CD4-positive, alpha-beta memory T cell (primary cell): ENCODE measurements around the gene CSPG4. TPM values are rescaled to one million over a fixed set of nuclear protein-coding genes. Genes with fewer than 3 reads are reported as not detected.
A peak's percentile ranks its signal among the peaks of the same experiment; 100 is the strongest.

ENCODE experiments used
- CTCF ChIA-PET: fragments of 350-600 bp; sonication (Branson Sonifier 250); formaldehyde crosslinking; loops from one replicate; lab custom pipeline; 2021; ENCODE audit warnings: inconsistent platforms; ENCODE audit not compliant: partially characterized antibody; lab: Charles Lee
- POLR2A ChIA-PET: fragments of 350-600 bp; sonication (Branson Sonifier 250); formaldehyde crosslinking; loops from one replicate; lab custom pipeline; 2021; ENCODE audit not compliant: partially characterized antibody; lab: Charles Lee
- DNase-seq, 5 donors: peaks; one replicate each; pipeline versions ENCODE4 v3.0.0 to v3.0.0-alpha.2; 2020 to 2022; ENCODE audit warnings: mixed read lengths in 1 of 5
- H3K27ac ChIP-seq: one replicate; pipeline ENCODE4 v1.7.0; 2013; ENCODE audit warnings: low read depth, low read length
- H3K27me3 ChIP-seq: 2 replicates; pipeline ENCODE4 v1.7.0; 2013; ENCODE audit warnings: mild to moderate bottlenecking, low read length, moderate library complexity; ENCODE audit not compliant: insufficient read depth
- H3K36me3 ChIP-seq: 2 replicates; pipeline ENCODE4 v1.7.0; 2013; ENCODE audit warnings: mild to moderate bottlenecking, low read length, moderate library complexity; ENCODE audit not compliant: insufficient read depth
- H3K4me1 ChIP-seq: 2 replicates; pipeline ENCODE4 v1.7.0; 2013; ENCODE audit warnings: mild to moderate bottlenecking, low read length, moderate library complexity; ENCODE audit not compliant: insufficient read depth
- H3K4me3 ChIP-seq, 2 donors: one replicate each; pipeline ENCODE4 v1.7.0; 2013; ENCODE audit warnings: low read length in 2 of 2, mild to moderate bottlenecking in 1 of 2
- H3K9me3 ChIP-seq, 2 donors: one replicate each; pipeline ENCODE4 v1.7.0; 2013; ENCODE audit warnings: low read length in 2 of 2, control low read depth in 1 of 2; ENCODE audit not compliant: control insufficient read depth in 1 of 2
- H3K27ac Mint-ChIP-seq, 7 donors: one replicate each; pipeline ENCODE4 v1.8.0; 2020 to 2021; ENCODE audit warnings: mixed read lengths in 7 of 7, mild to moderate bottlenecking in 6 of 7, inconsistent platforms in 3 of 7, moderate library complexity in 3 of 7
- H3K27me3 Mint-ChIP-seq, 2 donors: one replicate each; pipeline ENCODE4 v1.8.0; 2020 to 2021; ENCODE audit warnings: mixed read lengths in 2 of 2
- H3K36me3 Mint-ChIP-seq, 2 donors: one replicate each; pipeline ENCODE4 v1.8.0; 2020 to 2021; ENCODE audit warnings: mixed read lengths in 2 of 2, inconsistent platforms in 1 of 2, mild to moderate bottlenecking in 1 of 2
- H3K4me1 Mint-ChIP-seq, 4 donors: one replicate each; pipeline ENCODE4 v1.8.0; 2020 to 2021; ENCODE audit warnings: mixed read lengths in 4 of 4, mild to moderate bottlenecking in 1 of 4
- H3K4me3 Mint-ChIP-seq, 8 donors: one replicate each; pipeline ENCODE4 v1.8.0; 2020 to 2021; ENCODE audit warnings: mixed read lengths in 8 of 8, mild to moderate bottlenecking in 7 of 8, moderate library complexity in 6 of 8, inconsistent platforms in 3 of 8
- H3K9me3 Mint-ChIP-seq, 8 donors: one replicate each; pipeline ENCODE4 v1.8.0; 2020 to 2021; ENCODE audit warnings: mixed read lengths in 8 of 8, mild to moderate bottlenecking in 5 of 8, inconsistent platforms in 3 of 8, moderate library complexity in 1 of 8
- intact Hi-C: fragments of 100-400 bp; cut with micrococcal nuclease; formaldehyde crosslinking; loops from one replicate; pipeline ENCODE4 v1.15.1; 2023
- polyA plus RNA-seq, 2 donors: library from polyadenylated mRNA; unstranded; fragments of 300-500 nt; fragmentation: Illumina TruSeq; gene quantifications; one replicate each; pipeline ENCODE4 v1.2.3, GENCODE V29; 2021
- total RNA-seq, 2 experiments: library from RNA; stranded (reverse); gene quantifications; one replicate each; pipeline ENCODE4 v1.2.3, GENCODE V29; 2021

The CSPG4 gene
- total and polyA plus RNA-seq, 4 experiments from 2014 or later: not detected

GRCh38 chr15:75672646-75673425 is 39.8 kb downstream of the CSPG4 start:
- H3K27me3 Mint-ChIP-seq: no peaks in the 10 kb centered on the region

GRCh38 chr15:75671730-75672602 is 40.7 kb downstream of the CSPG4 start:
- H3K36me3 ChIP-seq: no peaks in the 10 kb centered on the region
- H3K27ac ChIP-seq: no peak overlapping the region
- intact Hi-C loops: no loop called here
- H3K27ac Mint-ChIP-seq: no peak overlapping the region
- H3K27me3 ChIP-seq: no peaks in the 10 kb centered on the region
- no peaks in the 10 kb centered on the region for H3K27me3 Mint-ChIP-seq
- CTCF ChIA-PET: interaction anchor here (0.6 kb wide), 1 partner anchor 1210 kb away, joined by 3 read pairs; no protein-coding TSS in a partner anchor
- H3K9me3 Mint-ChIP-seq: no peaks in the 10 kb centered on the region
- no peak overlapping the region for H3K4me3 Mint-ChIP-seq
- no peaks in the 10 kb centered on the region for H3K4me1 Mint-ChIP-seq
- no peak overlapping the region for H3K4me3 ChIP-seq
- no peaks in the 10 kb centered on the region for H3K36me3 Mint-ChIP-seq
- DNase-seq: no peak
- no peaks in the 10 kb centered on the region for H3K9me3 ChIP-seq
- POLR2A ChIA-PET: interaction anchor here (0.9 kb wide), 1 partner anchor 12 kb away, joined by 3 read pairs; no protein-coding TSS in a partner anchor
- H3K4me1 ChIP-seq: no peaks in the 10 kb centered on the region

More at GRCh38 chr15:75672646-75673425, 39.8 kb downstream of the CSPG4 start:
- H3K4me3 Mint-ChIP-seq: no peak overlapping the region
- Histone ChIP-seq H3K27ac (no peak overlapping the region), H3K36me3 (no peaks in the 10 kb centered on the region), H3K9me3 (no peaks in the 10 kb centered on the region), H3K27me3 (no peaks in the 10 kb centered on the region), H3K4me1 (no peaks in the 10 kb centered on the region), H3K4me3 (no peak overlapping the region)
- POLR2A ChIA-PET: no interaction called here
- H3K4me1 Mint-ChIP-seq: no peaks in the 10 kb centered on the region
- no peaks in the 10 kb centered on the region for H3K36me3 Mint-ChIP-seq
- no peak for DNase-seq
- intact Hi-C loops: no loop called here
- H3K27ac Mint-ChIP-seq: no peak overlapping the region
- CTCF ChIA-PET: interaction anchor here (0.5 kb wide), 1 partner anchor 166 kb away, joined by 3 read pairs; no protein-coding TSS in a partner anchor
- H3K9me3 Mint-ChIP-seq: no peaks in the 10 kb centered on the region

GRCh38 chr15:75669879-75670212 is 42.8 kb downstream of the CSPG4 start:
- Histone ChIP-seq H3K27ac (no peak overlapping the region), H3K36me3 (no peaks in the 10 kb centered on the region), H3K4me3 (no peak overlapping the region), H3K9me3 (no peaks in the 10 kb centered on the region), H3K4me1 (no peaks in the 10 kb centered on the region), H3K27me3 (no peaks in the 10 kb centered on the region)
- Mint-ChIP-seq H3K4me3 (no peak overlapping the region), H3K27me3 (no peaks in the 10 kb centered on the region), H3K27ac (no peak overlapping the region), H3K36me3 (no peaks in the 10 kb centered on the region), H3K9me3 (no peaks in the 10 kb centered on the region), H3K4me1 (no peaks in the 10 kb centered on the region)
- no peak for DNase-seq
- intact Hi-C loops: no loop called here
- CTCF ChIA-PET: no interaction called here
- POLR2A ChIA-PET: interaction anchor here (1.4 kb wide), 1 partner anchor 30 kb away, joined by 3 read pairs; the partner anchor contains the start of gene IMP3

GRCh38 chr15:75669191-75669878 is 43.3 kb downstream of the CSPG4 start:
- no peak overlapping the region for H3K4me3 Mint-ChIP-seq
- Histone ChIP-seq H3K36me3 (no peaks in the 10 kb centered on the region), H3K9me3 (no peaks in the 10 kb centered on the region), H3K4me1 (no peaks in the 10 kb centered on the region), H3K27ac (no peak overlapping the region), H3K27me3 (no peaks in the 10 kb centered on the region), H3K4me3 (no peak overlapping the region)
- no peaks in the 10 kb centered on the region for H3K4me1 Mint-ChIP-seq
- no peak for DNase-seq
- POLR2A ChIA-PET: interaction anchor here (1.4 kb wide), 1 partner anchor 29 kb away, joined by 3 read pairs; the partner anchor contains the start of gene IMP3
- intact Hi-C loops: no loop called here
- H3K27me3 Mint-ChIP-seq: no peaks in the 10 kb centered on the region
- no peaks in the 10 kb centered on the region for H3K36me3 Mint-ChIP-seq
- no peaks in the 10 kb centered on the region for H3K9me3 Mint-ChIP-seq
- CTCF ChIA-PET: interaction anchor here (1.5 kb wide), 1 partner anchor 13 kb away, joined by 3 read pairs; no protein-coding TSS in a partner anchor
- peak overlapping the region in 1 of 7 donors; percentile 2 for H3K27ac Mint-ChIP-seq

GRCh38 chr15:75666823-75667501 is 45.7 kb downstream of the CSPG4 start:
- Histone ChIP-seq H3K27me3 (no peaks in the 10 kb centered on the region), H3K27ac (no peak overlapping the region), H3K9me3 (no peaks in the 10 kb centered on the region), H3K36me3 (no peaks in the 10 kb centered on the region), H3K4me1 (no peaks in the 10 kb centered on the region), H3K4me3 (no peak overlapping the region)
- H3K27me3 Mint-ChIP-seq: no peaks in the 10 kb centered on the region
- no peak for DNase-seq
- intact Hi-C loops: no loop called here
- H3K27ac Mint-ChIP-seq: no peak overlapping the region
- ChIA-PET POLR2A (no interaction called here), CTCF (no interaction called here)
- no peaks in the 10 kb centered on the region for H3K9me3 Mint-ChIP-seq
- H3K4me1 Mint-ChIP-seq: no peaks in the 10 kb centered on the region
- H3K4me3 Mint-ChIP-seq: no peak overlapping the region
- H3K36me3 Mint-ChIP-seq: no peaks in the 10 kb centered on the region

GRCh38 chr15:75663931-75664421 is 48.7 kb downstream of the CSPG4 start:
- Histone ChIP-seq H3K36me3 (no peaks in the 10 kb centered on the region), H3K27me3 (no peaks in the 10 kb centered on the region), H3K4me3 (no peak overlapping the region), H3K27ac (no peak overlapping the region), H3K4me1 (no peaks in the 10 kb centered on the region), H3K9me3 (no peaks in the 10 kb centered on the region)
- H3K4me3 Mint-ChIP-seq: no peak overlapping the region
- peak overlapping the region in 1 of 7 donors; percentile 31 for H3K27ac Mint-ChIP-seq
- intact Hi-C loops: no loop called here
- no peaks in the 10 kb centered on the region for H3K9me3 Mint-ChIP-seq
- no peaks in the 10 kb centered on the region for H3K27me3 Mint-ChIP-seq
- CTCF ChIA-PET: no interaction called here
- H3K36me3 Mint-ChIP-seq: no peaks in the 10 kb centered on the region
- peaks cover 0 to 1% (median 0%) of the 10 kb centered on the region in 4 donors for H3K4me1 Mint-ChIP-seq
- no peak for DNase-seq
- POLR2A ChIA-PET: no interaction called here
